K562 (cell line): Measurements from ENCODE around the gene ELOVL1. TPM values are rescaled to one million over a fixed set of nuclear protein-coding genes. Genes with fewer than 3 reads are reported as not detected.
A peak's percentile ranks its signal among the peaks of the same experiment; 100 is the strongest.

Experiments used
- ARHGAP35 ChIP-seq: fragments of 450-650 bp; IDR thresholded peaks from 2 replicates; pipeline ENCODE4 v1.6.1; 2018; ENCODE audit not compliant: partially characterized antibody
- C11orf30 ChIP-seq: fragments of 450-650 bp; IDR thresholded peaks from 2 replicates; pipeline ENCODE4 v1.6.1; 2016; ENCODE audit warnings: low read depth, mild to moderate bottlenecking
- EP300 ChIP-seq: IDR thresholded peaks from 2 replicates; pipeline ENCODE4 v1.6.1; 2012; ENCODE audit warnings: low read length, improper control_type of control experiment
- GATAD2B ChIP-seq: fragments of 450-650 bp; IDR thresholded peaks from 2 replicates; pipeline ENCODE4 v1.6.1; 2017; ENCODE audit warnings: mild to moderate bottlenecking, borderline replicate concordance
- HMG20A ChIP-seq: fragments of 450-650 bp; formaldehyde crosslinking; conservative IDR thresholded peaks from 2 replicates; pipeline ENCODE4 v1.4.0; 2020; ENCODE audit warnings: mild to moderate bottlenecking, mixed read lengths
- HNRNPLL ChIP-seq: fragments of 200-400 bp; formaldehyde crosslinking; IDR thresholded peaks from 2 replicates; pipeline ENCODE4 v1.6.1; 2017; ENCODE audit warnings: low read length, low read depth, mild to moderate bottlenecking; ENCODE audit not compliant: poor library complexity, severe bottlenecking
- KLF10 ChIP-seq: fragments of 250-450 bp; sonication (Bioruptor Pico); IDR thresholded peaks from 2 replicates; pipeline ENCODE4 v1.6.1; 2021; ENCODE audit warnings: matching md5 sums
- MAFF ChIP-seq: IDR thresholded peaks from 2 replicates; pipeline ENCODE4 v1.6.1; 2012; ENCODE audit warnings: low read length, improper control_type of control experiment
- NFYB ChIP-seq: IDR thresholded peaks from 2 replicates; pipeline ENCODE4 v1.6.1; 2011; ENCODE audit warnings: mild to moderate bottlenecking, moderate library complexity; ENCODE audit not compliant: insufficient read length; ENCODE audit errors: extremely low read depth
- PPARD ChIP-seq: fragments of 250-450 bp; sonication (Bioruptor Pico); IDR thresholded peaks from 2 replicates; pipeline ENCODE4 v1.8.0; 2022; ENCODE audit warnings: inconsistent platforms, mild to moderate bottlenecking, moderate library complexity
- PTRF ChIP-seq: fragments of 450-650 bp; IDR thresholded peaks from 2 replicates; pipeline ENCODE4 v1.6.1; 2016; ENCODE audit warnings: mild to moderate bottlenecking, missing genetic modification characterization, missing compliant biosample characterization
- RB1 ChIP-seq: fragments of 450-650 bp; IDR thresholded peaks from 2 replicates; pipeline ENCODE4 v1.6.1; 2017; ENCODE audit warnings: low read depth, mild to moderate bottlenecking
- RBM39 ChIP-seq: fragments of 200-400 bp; formaldehyde crosslinking; optimal IDR thresholded peaks from 2 replicates; pipeline ENCODE3; 2018; ENCODE audit warnings: low read depth, low read length
- RNF219 ChIP-seq: fragments of 250-450 bp; sonication (Bioruptor Pico); IDR thresholded peaks from 2 replicates; pipeline ENCODE4 v1.5.0; 2022; ENCODE audit warnings: mild to moderate bottlenecking
- SIN3A ChIP-seq, 2 experiments: fragments of 150-350 bp in 1 of 2; IDR thresholded peaks; 2 replicates each; pipeline ENCODE4 v1.6.1; 2011 to 2016; ENCODE audit warnings: borderline replicate concordance in 2 of 2, low read depth in 2 of 2, low read length in 2 of 2, mild to moderate bottlenecking in 2 of 2, moderate library complexity in 2 of 2; ENCODE audit not compliant: control insufficient read depth in 1 of 2
- SRSF1 ChIP-seq: fragments of 200-400 bp; formaldehyde crosslinking; IDR thresholded peaks from 2 replicates; pipeline ENCODE4 v1.6.1; 2017; ENCODE audit warnings: mild to moderate bottlenecking, low read depth, low read length, moderate library complexity
- TAF1 ChIP-seq: IDR thresholded peaks from 2 replicates; pipeline ENCODE4 v1.6.1; 2011; ENCODE audit warnings: mild to moderate bottlenecking, low read length, moderate library complexity; ENCODE audit not compliant: insufficient read depth, control insufficient read depth, severe bottlenecking; ENCODE audit errors: extremely low read depth
- THRAP3 ChIP-seq: fragments of 450-650 bp; IDR thresholded peaks from 2 replicates; pipeline ENCODE4 v1.6.1; 2016; ENCODE audit warnings: mild to moderate bottlenecking, inconsistent platforms, borderline replicate concordance
- XRCC4 ChIP-seq: IDR thresholded peaks from one replicate; pipeline ENCODE4 v1.6.1; 2011; ENCODE audit not compliant: insufficient read depth, insufficient read length; ENCODE audit errors: extremely low read depth
- YBX1 ChIP-seq: fragments of 450-650 bp; IDR thresholded peaks from 2 replicates; pipeline ENCODE4 v1.7.1; 2016; ENCODE audit warnings: mild to moderate bottlenecking
- ZBTB43 ChIP-seq: sonication (generic); formaldehyde crosslinking; IDR thresholded peaks from 2 replicates; pipeline ENCODE4 v1.8.0; 2023; ENCODE audit warnings: mild to moderate bottlenecking, missing genetic modification reagents
- ZNF197 ChIP-seq: fragments of 200-800 bp; sonication (Bioruptor generic); IDR thresholded peaks from 2 replicates; pipeline ENCODE4 v1.6.1; 2016; ENCODE audit warnings: low read depth, missing genetic modification characterization, missing compliant biosample characterization
- polyA plus RNA-seq, 8 experiments: library from polyadenylated mRNA; depleted of rRNA in 4 of 8; stranded (reverse) in 5 of 8; unstranded in 3 of 8; fragments of >200 nt; fragmentation: Nextera tagmentation in 2 of 8; fragmentation: Illumina TruSeq in 1 of 8; extraction: Ambion mirVana in 2 of 8; extraction: Trizol in 1 of 8; gene quantifications; 2 replicates each; pipeline versions ENCODE4 v1.2.1 to v1.2.3, GENCODE V29; 2011 to 2014; ENCODE audit warnings: inconsistent platforms in 1 of 8, missing spikeins in 1 of 8
- total RNA-seq, 7 experiments: library from RNA; depleted of rRNA in 6 of 7; stranded (reverse); fragments of >200 nt in 6 of 7; fragmentation: Illumina TruSeq in 2 of 7; extraction: Trizol in 2 of 7; gene quantifications; 2 replicates each; pipeline versions ENCODE4 v1.2.1 to v1.2.3, GENCODE V29; 2011 to 2021; ENCODE audit warnings: low replicate concordance in 1 of 7
- TF ChIP-seq, protein P1 (sequence below): fragments of 450-650 bp; IDR thresholded peaks from 2 replicates; pipeline ENCODE4 v1.6.1; 2018; ENCODE audit warnings: mild to moderate bottlenecking, low read depth; ENCODE audit not compliant: partially characterized antibody

Gene ELOVL1
- total and polyA plus RNA-seq, 9 of the 15 experiments (the other 6 are each of a cell fraction or from before 2014, with no cell fraction given) = 51.0 to 157 (median 70.3) TPM

DNA sequence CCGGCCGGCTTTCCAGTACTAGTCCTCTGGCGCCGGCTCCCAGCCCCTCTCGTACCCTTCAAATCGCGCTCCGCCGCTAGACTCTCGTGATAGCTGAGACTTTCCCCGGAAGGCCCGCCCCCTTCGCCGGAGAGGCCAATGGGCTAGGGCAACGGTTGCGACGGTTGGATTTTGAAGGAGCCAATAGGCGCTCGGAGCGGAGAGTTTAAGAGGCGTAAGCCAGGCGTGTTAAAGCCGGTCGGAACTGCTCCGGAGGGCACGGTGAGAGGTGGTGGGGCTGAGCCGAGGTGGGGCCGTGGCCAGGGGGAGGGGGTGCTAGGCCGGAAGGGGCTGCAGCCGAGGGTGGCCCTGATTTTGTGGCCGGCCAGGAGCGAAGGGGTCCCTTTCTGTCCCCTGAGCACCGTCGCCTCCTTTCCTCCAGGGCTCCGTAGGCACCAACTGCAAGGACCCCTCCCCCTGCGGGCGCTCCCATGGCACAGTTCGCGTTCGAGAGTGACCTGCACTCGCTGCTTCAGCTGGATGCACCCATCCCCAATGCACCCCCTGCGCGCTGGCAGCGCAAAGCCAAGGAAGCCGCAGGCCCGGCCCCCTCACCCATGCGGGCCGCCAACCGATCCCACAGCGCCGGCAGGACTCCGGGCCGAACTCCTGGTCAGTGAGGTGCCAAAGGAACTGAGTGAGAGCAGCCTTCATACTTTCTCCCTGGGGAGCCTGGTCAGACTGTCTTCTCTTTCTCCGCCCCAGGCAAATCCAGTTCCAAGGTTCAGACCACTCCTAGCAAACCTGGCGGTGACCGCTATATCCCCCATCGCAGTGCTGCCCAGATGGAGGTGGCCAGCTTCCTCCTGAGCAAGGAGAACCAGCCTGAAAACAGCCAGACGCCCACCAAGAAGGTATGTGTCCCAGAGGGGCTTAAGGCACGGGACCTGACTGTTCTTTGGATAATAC is 8.8 kb downstream of the ELOVL1 start, which contains the start of gene CDC20 (continued):
- TF ChIP-seq HNRNPLL (peak; percentile 53), RBM39 (no peak), SIN3A (IDR thresholded peaks at IDR 0.05; ENCODE audit: borderline replicate concordance in 2 of 2, control insufficient read depth in 1 of 2, low read depth in 2 of 2, low read length in 2 of 2) (0 out of 4 replicates have a peak, but pooled peaks have one; percentile 49 to 57), EP300 (peak; percentile 56; the same call in 1 of the 2 replicates), GATAD2B (peak; percentile 84; the same call in 1 of the 2 replicates), SRSF1 (no peak), C11orf30 (peak; percentile 70), ARHGAP35 (peak; percentile 92), ZBTB43 (CRISPR knock-in tag) (peak; percentile 71; the same call in 1 of the 2 replicates), MAFF (peak; percentile 46; the same call in 1 of the 2 replicates), HMG20A (no peak), PPARD (no peak), RB1 (no peak), KLF10 (CRISPR knock-in tag) (no peak), ZNF197 (CRISPR knock-in tag) (no peak), NFYB (peak; percentile 97), YBX1 (no peak), RNF219 (CRISPR knock-in tag) (no peak), PTRF (tag) (no peak), XRCC4 (no peak), THRAP3 (no peak), TAF1 (peak; percentile 59)
- TF ChIP-seq, protein P1, sequence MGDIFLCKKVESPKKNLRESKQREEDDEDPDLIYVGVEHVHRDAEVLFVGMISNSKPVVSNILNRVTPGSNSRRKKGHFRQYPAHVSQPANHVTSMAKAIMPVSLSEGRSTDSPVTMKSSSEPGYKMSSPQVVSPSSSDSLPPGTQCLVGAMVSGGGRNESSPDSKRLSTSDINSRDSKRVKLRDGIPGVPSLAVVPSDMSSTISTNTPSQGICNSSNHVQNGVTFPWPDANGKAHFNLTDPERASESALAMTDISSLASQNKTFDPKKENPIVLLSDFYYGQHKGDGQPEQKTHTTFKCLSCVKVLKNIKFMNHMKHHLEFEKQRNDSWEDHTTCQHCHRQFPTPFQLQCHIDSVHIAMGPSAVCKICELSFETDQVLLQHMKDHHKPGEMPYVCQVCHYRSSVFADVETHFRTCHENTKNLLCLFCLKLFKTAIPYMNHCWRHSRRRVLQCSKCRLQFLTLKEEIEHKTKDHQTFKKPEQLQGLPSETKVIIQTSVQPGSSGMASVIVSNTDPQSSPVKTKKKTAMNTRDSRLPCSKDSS = no peak
